ENCODE data around the gene KLC1.
"Not testable (repeated sequence)": the region's sequence is repeated elsewhere in the genome, so short reads cannot be mapped to it uniquely, and the experiment has no call there.

The KLC1 gene

DNA sequence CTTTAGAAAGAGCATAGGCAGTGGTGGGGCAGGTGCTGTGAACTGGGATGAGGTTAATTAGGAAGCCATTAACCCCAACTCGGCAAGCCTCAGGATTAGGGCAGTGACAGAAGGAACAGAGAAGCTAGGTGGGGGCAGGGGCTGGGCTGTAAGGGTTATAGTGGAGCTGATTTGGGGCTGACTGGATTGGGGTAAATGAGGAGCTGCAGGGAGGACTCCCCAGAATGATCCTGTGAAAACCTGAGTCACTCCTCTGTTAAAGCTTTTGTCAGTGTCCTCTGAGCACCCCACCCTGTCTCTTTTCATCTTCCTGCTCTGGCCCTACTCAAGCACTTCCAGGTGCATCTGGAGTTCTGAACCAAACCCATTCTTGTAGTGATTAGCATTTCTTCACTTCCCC is 4.4 kb downstream of the KLC1 start:
- no peak for FAIRE-seq
- no peak for DNase-seq (ENCODE audit: insufficient read length, low spot score)
- TF ChIP-seq POU2F2 (IDR thresholded peaks at IDR 0.05; ENCODE audit: low read depth, low read length) (no peak), POLR2AphosphoS5 (IDR thresholded peaks at IDR 0.05; ENCODE audit: low read depth, low read length) (no peak), POLR2A (IDR thresholded peaks at IDR 0.05; ENCODE audit: low read depth, low read length) (no peak), PAX5 (IDR thresholded peaks at IDR 0.05; ENCODE audit: insufficient read depth, low read length, severe bottlenecking) (no peak), SPI1 (IDR thresholded peaks at IDR 0.05; ENCODE audit: low read depth, low read length) (no peak)

DNA sequence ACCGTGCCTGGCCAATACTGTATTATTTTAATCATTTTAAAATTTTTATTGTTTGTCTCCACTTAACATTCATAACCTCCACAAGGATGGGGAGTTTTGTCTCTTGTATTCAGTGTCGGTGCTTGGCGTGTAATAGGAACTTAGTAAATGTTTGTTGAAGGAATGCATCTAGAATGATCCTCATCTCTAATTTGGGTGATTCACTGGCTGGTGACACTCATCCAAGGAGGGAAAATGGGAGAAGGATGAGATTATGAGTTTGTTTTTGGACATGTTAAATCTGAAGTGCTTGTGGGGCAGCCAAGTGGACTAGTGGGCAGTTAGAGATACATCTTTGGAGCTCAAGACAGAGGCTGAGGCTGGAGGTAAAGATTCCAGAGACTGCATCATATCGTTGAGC is 5.1 kb downstream of the KLC1 start:
- FAIRE-seq (no peak), DNase-seq (ENCODE audit: insufficient read length, low spot score) (no peak)
- TF ChIP-seq TAF1 (IDR thresholded peaks at IDR 0.05; ENCODE audit: low read depth, low read length) (no peak), POLR2A (IDR thresholded peaks at IDR 0.05; ENCODE audit: low read depth, low read length) (no peak), POU2F2 (IDR thresholded peaks at IDR 0.05; ENCODE audit: low read depth, low read length) (no peak), PAX5 (IDR thresholded peaks at IDR 0.05; ENCODE audit: insufficient read depth, low read length, severe bottlenecking) (no peak), SPI1 (IDR thresholded peaks at IDR 0.05; ENCODE audit: low read depth, low read length) (no peak), POLR2AphosphoS5 (IDR thresholded peaks at IDR 0.05; ENCODE audit: low read depth, low read length) (no peak)

DNA sequence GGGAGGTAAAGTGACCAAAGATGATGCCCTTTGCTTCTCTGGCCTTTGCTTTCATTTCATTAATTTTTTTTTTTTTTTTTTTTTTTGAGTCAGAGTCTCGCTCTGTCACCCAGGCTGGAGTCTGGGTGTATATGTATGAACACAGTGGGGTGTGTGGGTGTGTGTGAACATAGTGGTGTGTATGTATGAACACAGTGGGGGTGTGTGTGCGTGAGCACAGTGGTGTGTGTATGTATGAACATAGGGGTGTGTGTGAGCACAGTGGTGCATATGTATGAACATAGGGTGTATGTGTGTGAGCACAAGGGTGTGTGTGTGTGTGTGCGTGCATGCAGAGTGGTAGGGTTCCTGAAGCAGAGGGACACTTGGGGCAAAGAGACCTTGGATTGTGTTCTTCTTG is 9.6 kb downstream of the KLC1 start:
- FAIRE-seq (peak; percentile 61), DNase-seq (ENCODE audit: insufficient read length, low spot score) (no peak)
- TF ChIP-seq POLR2AphosphoS5 (IDR thresholded peaks at IDR 0.05; ENCODE audit: low read depth, low read length) (no peak), SPI1 (IDR thresholded peaks at IDR 0.05; ENCODE audit: low read depth, low read length) (no peak), POU2F2 (IDR thresholded peaks at IDR 0.05; ENCODE audit: low read depth, low read length) (no peak), POLR2A (IDR thresholded peaks at IDR 0.05; ENCODE audit: low read depth, low read length) (no peak), PAX5 (IDR thresholded peaks at IDR 0.05; ENCODE audit: insufficient read depth, low read length, severe bottlenecking) (no peak), TAF1 (IDR thresholded peaks at IDR 0.05; ENCODE audit: low read depth, low read length) (no peak)

DNA sequence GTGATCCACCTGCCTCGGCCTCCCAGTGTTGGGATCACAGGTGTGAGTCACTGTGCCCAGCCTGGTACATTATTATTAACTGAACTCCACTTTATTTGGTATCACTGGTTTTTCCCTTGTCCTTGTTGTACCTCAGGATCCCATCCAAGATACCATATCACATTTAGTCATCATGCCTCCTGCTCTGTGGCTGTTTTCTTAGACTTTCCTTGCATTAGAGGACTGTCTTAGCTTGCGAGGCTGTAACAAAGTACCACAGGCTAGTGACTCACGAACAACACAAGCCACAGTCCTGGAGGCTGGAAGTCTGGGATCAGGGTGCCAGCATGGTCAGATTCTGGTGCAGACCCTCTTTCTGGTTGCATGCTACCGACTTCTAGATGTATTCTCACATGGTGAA is 12.2 kb downstream of the KLC1 start:
- no peak for TF ChIP-seq POLR2AphosphoS5 (IDR thresholded peaks at IDR 0.05; ENCODE audit: low read depth, low read length)
- TF ChIP-seq POU2F2 (IDR thresholded peaks at IDR 0.05; ENCODE audit: low read depth, low read length) = no peak
- TF ChIP-seq PAX5 (IDR thresholded peaks at IDR 0.05; ENCODE audit: insufficient read depth, low read length, severe bottlenecking) = no peak
- TF ChIP-seq SPI1 (IDR thresholded peaks at IDR 0.05; ENCODE audit: low read depth, low read length) = no peak
- TF ChIP-seq POLR2A (IDR thresholded peaks at IDR 0.05; ENCODE audit: low read depth, low read length) = no peak
- no peak for TF ChIP-seq TAF1 (IDR thresholded peaks at IDR 0.05; ENCODE audit: low read depth, low read length)
- FAIRE-seq (no peak), DNase-seq (ENCODE audit: insufficient read length, low spot score) (no peak)

DNA sequence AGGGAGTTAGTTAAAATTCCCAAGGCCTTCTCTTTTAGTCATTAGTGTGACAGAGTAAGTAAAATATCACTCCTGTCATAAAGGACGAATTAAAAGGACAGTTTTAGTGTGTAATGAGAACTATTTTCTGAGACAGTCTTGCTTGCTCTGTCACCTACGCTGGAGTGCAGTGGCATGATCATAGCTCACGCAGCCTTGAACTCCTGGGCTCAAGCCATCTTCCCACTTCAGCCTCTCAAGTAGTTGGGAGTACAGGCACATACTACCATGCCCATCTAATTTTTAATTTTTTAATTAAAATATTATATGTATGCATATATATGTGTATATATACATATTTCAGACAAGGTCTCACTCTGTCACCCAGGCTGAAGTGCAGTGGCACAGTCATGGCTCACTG is 17.2 kb downstream of the KLC1 start:
- DNase-seq (ENCODE audit: insufficient read length, low spot score) = no peak
- no peak for FAIRE-seq
- TF ChIP-seq POLR2A (IDR thresholded peaks at IDR 0.05; ENCODE audit: low read depth, low read length) (no peak), POLR2AphosphoS5 (IDR thresholded peaks at IDR 0.05; ENCODE audit: low read depth, low read length) (no peak), PAX5 (IDR thresholded peaks at IDR 0.05; ENCODE audit: insufficient read depth, low read length, severe bottlenecking) (no peak)

DNA sequence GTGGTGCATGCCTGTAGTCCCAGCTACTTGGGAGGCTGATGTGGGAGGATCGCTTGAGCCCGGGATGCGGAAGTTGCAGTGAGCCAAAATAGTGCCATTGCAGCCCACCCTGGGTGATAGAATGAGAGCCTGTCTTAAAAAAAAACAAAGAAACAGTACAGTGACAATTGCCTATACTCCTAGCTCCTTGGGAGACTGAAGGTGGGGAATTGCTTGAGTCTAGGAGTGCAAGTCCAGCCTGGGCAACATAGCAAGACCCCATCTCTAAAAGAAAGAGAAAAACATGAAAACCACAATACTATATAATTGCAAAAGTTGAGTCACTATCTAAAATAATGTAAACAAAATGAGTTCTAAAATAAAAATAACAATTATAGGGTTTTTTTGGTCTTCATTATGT is 20.0 kb downstream of the KLC1 start:
- FAIRE-seq (no peak), DNase-seq (ENCODE audit: insufficient read length, low spot score) (no peak)

DNA sequence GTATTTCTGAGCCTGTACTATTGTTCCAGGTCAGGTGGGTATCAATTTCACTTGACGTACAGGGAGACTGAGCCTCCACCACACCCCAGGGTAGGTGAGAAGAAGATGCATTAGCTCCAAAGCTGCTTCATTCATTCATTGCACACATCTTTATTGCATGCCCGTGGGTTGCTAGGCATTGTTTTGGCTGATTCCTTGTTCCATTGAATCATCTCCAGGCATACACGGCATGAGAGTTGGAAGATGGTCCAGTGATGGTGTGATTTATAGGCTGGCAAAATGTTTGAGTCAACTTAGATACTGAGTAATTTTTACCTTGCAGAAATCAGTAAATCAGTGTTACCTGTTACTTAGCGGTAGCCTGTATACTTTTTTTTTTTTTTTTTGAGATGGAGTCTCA is 21.2 kb downstream of the KLC1 start:
- FAIRE-seq (no peak), DNase-seq (ENCODE audit: insufficient read length, low spot score) (no peak)
- TF ChIP-seq SPI1 (IDR thresholded peaks at IDR 0.05; ENCODE audit: low read depth, low read length) = no peak
- no peak for TF ChIP-seq POLR2AphosphoS5 (IDR thresholded peaks at IDR 0.05; ENCODE audit: low read depth, low read length)
- no peak for TF ChIP-seq POU2F2 (IDR thresholded peaks at IDR 0.05; ENCODE audit: low read depth, low read length)
- TF ChIP-seq PAX5 (IDR thresholded peaks at IDR 0.05; ENCODE audit: insufficient read depth, low read length, severe bottlenecking) = no peak
- TF ChIP-seq TAF1 (IDR thresholded peaks at IDR 0.05; ENCODE audit: low read depth, low read length) = no peak
- no peak for TF ChIP-seq POLR2A (IDR thresholded peaks at IDR 0.05; ENCODE audit: low read depth, low read length)

More for the DNA sequence above, 20.0 kb downstream of the KLC1 start:
- TF ChIP-seq TAF1 (IDR thresholded peaks at IDR 0.05; ENCODE audit: low read depth, low read length) (no peak), POLR2A (IDR thresholded peaks at IDR 0.05; ENCODE audit: low read depth, low read length) (no peak), POU2F2 (IDR thresholded peaks at IDR 0.05; ENCODE audit: low read depth, low read length) (no peak), POLR2AphosphoS5 (IDR thresholded peaks at IDR 0.05; ENCODE audit: low read depth, low read length) (no peak), SPI1 (IDR thresholded peaks at IDR 0.05; ENCODE audit: low read depth, low read length) (no peak), PAX5 (IDR thresholded peaks at IDR 0.05; ENCODE audit: insufficient read depth, low read length, severe bottlenecking) (no peak)

DNA sequence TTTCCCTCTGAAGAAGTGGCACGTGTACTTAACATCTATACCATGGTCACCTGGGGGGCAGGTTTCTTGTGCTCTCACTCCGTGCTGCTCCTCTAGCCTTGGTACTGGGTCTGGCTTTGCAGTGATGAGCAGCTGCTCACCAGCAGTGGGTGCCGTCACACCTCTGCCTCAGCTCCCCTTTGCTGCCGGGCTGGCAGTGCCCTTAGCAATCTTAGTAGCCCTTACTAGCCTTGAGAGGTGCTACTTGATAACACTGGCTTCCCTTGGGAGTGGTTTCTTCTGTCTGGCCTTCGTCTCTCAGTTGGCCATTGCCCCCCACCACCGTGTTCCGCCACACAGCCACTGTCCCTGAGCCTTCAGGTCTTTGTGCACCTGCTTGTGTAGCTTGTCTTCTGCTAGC is 22.6 kb downstream of the KLC1 start:
- FAIRE-seq (no peak), DNase-seq (ENCODE audit: insufficient read length, low spot score) (no peak)
- TF ChIP-seq POLR2AphosphoS5 (IDR thresholded peaks at IDR 0.05; ENCODE audit: low read depth, low read length) (no peak), POLR2A (IDR thresholded peaks at IDR 0.05; ENCODE audit: low read depth, low read length) (no peak), TAF1 (IDR thresholded peaks at IDR 0.05; ENCODE audit: low read depth, low read length) (no peak), PAX5 (IDR thresholded peaks at IDR 0.05; ENCODE audit: insufficient read depth, low read length, severe bottlenecking) (no peak), SPI1 (IDR thresholded peaks at IDR 0.05; ENCODE audit: low read depth, low read length) (no peak), POU2F2 (IDR thresholded peaks at IDR 0.05; ENCODE audit: low read depth, low read length) (no peak)

DNA sequence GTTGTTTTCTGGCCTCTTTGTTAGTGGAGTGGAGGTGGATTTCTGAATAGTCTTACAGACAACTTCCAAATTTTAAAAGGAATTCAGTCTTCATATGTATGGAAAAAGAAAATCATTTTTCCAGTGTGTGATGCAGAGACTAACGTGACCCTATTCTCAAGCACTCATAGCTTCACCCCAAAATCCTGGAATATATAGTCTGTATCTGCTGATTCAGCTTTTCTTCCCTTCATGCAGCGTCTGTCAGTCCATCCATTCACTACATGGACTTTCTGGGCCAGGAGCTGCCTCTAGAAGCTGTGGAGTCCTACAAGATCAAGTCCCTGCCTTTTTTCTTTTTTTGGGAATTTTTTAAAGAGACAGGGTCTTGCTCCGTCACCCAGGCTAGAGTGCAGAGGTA is 23.8 kb downstream of the KLC1 start:
- no peak for TF ChIP-seq POLR2A (IDR thresholded peaks at IDR 0.05; ENCODE audit: low read depth, low read length)
- no peak for TF ChIP-seq POLR2AphosphoS5 (IDR thresholded peaks at IDR 0.05; ENCODE audit: low read depth, low read length)
- TF ChIP-seq PAX5 (IDR thresholded peaks at IDR 0.05; ENCODE audit: insufficient read depth, low read length, severe bottlenecking) = no peak
- TF ChIP-seq SPI1 (IDR thresholded peaks at IDR 0.05; ENCODE audit: low read depth, low read length) = no peak
- TF ChIP-seq POU2F2 (IDR thresholded peaks at IDR 0.05; ENCODE audit: low read depth, low read length) = no peak
- no peak for TF ChIP-seq TAF1 (IDR thresholded peaks at IDR 0.05; ENCODE audit: low read depth, low read length)
- no peak for FAIRE-seq

DNA sequence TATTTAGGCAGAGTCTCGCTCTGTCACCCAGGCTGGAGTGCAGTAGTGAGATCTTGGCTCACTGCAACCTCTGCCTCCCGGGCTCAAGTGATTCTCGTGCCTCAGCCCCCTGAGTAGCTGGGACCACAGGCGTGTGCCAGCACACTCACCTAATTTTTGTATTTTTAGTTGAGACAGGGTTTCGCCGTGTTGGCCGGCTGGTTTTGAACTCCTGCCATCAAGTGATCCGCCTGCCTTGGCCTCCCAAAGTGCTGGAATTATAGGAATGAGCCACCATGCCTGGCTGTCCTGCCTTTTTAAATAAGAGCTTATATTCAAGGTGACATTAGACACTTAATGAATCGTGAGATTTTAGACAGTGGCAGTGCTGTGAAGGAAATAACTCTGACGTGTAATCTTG is 24.3 kb downstream of the KLC1 start:
- DNase-seq (ENCODE audit: insufficient read length, low spot score); FAIRE-seq: not testable (repeated sequence)

More for the DNA sequence above, 23.8 kb downstream of the KLC1 start:
- no peak for DNase-seq (ENCODE audit: insufficient read length, low spot score)

Measured in GM12891 (cell line).